Neural progenitor cell (in vitro differentiated cells): ENCODE results near the gene CDK18. TPM values are rescaled to one million over a fixed set of nuclear protein-coding genes. Genes with fewer than 3 reads are reported as not detected.
A peak's percentile ranks its signal among the peaks of the same experiment; 100 is the strongest.

ENCODE experiments used
- DNase-seq: peaks from one replicate; pipeline ENCODE4 v3.0.0-alpha.2; 2016; ENCODE audit warnings: low spot score
- H2AFZ ChIP-seq: fragments of 200-600 bp; sonication (generic); replicated peaks from 2 replicates; pipeline ENCODE4 v1.6.1; 2016; ENCODE audit warnings: antibody characterized with exemption
- H3F3A ChIP-seq: fragments of 200-600 bp; sonication (generic); 2 replicates; pipeline ENCODE4 v1.6.1; 2016; ENCODE audit warnings: antibody characterized with exemption, low read depth
- H3K27ac ChIP-seq: fragments of 200-600 bp; sonication (generic); 2 replicates; pipeline ENCODE4 v1.5.1; 2016; ENCODE audit warnings: mild to moderate bottlenecking
- H3K27me3 ChIP-seq: fragments of 200-600 bp; sonication (generic); 2 replicates; pipeline ENCODE4 v1.6.1; 2016; ENCODE audit warnings: mild to moderate bottlenecking, moderate library complexity
- H3K36me3 ChIP-seq: fragments of 200-600 bp; sonication (generic); 2 replicates; pipeline ENCODE4 v1.5.1; 2016
- H3K4me1 ChIP-seq: fragments of 200-600 bp; sonication (generic); 2 replicates; pipeline ENCODE4 v1.6.1; 2016; ENCODE audit warnings: mixed run types
- H3K4me2 ChIP-seq: fragments of 200-600 bp; sonication (generic); 2 replicates; pipeline ENCODE4 v1.6.1; 2016
- H3K4me3 ChIP-seq: fragments of 200-600 bp; sonication (generic); 2 replicates; pipeline ENCODE4 v1.5.1; 2016
- H3K79me2 ChIP-seq: fragments of 200-600 bp; sonication (generic); 2 replicates; pipeline ENCODE4 v1.6.1; 2016; ENCODE audit warnings: low read depth
- H3K9ac ChIP-seq: fragments of 200-600 bp; sonication (generic); 2 replicates; pipeline ENCODE4 v1.6.1; 2016
- H3K9me3 ChIP-seq: fragments of 200-600 bp; sonication (generic); 2 replicates; pipeline ENCODE4 v1.5.1; 2016; ENCODE audit warnings: low read depth
- H4K20me1 ChIP-seq: fragments of 200-600 bp; sonication (generic); 2 replicates; pipeline ENCODE4 v1.6.1; 2016; ENCODE audit warnings: low read depth
- H3K27ac Mint-ChIP-seq: 3 replicates; pipeline ENCODE4 v1.8.0; 2021; ENCODE audit warnings: mixed read lengths
- H3K27me3 Mint-ChIP-seq: 2 replicates; pipeline ENCODE4 v1.8.0; 2022; ENCODE audit warnings: low read depth, mild to moderate bottlenecking, inconsistent platforms, moderate library complexity, mixed read lengths; ENCODE audit not compliant: insufficient read depth
- H3K36me3 Mint-ChIP-seq: 3 replicates; pipeline ENCODE4 v1.8.0; 2021; ENCODE audit warnings: mixed read lengths
- H3K4me1 Mint-ChIP-seq: 3 replicates; pipeline ENCODE4 v1.8.0; 2021; ENCODE audit warnings: mixed read lengths
- H3K4me3 Mint-ChIP-seq: 3 replicates; pipeline ENCODE4 v1.8.0; 2021; ENCODE audit warnings: mild to moderate bottlenecking, moderate library complexity, mixed read lengths
- H3K9me3 Mint-ChIP-seq: 3 replicates; pipeline ENCODE4 v1.8.0; 2020; ENCODE audit warnings: mixed read lengths
- CTCF ChIP-seq: fragments of 200-600 bp; sonication (generic); IDR thresholded peaks from 2 replicates; pipeline ENCODE4 v1.5.1; 2017; ENCODE audit warnings: antibody characterized with exemption, mild to moderate bottlenecking
- EZH2 ChIP-seq: fragments of 200-600 bp; sonication (generic); IDR thresholded peaks from 2 replicates; pipeline ENCODE4 v1.6.1; 2017; ENCODE audit warnings: antibody characterized with exemption, mild to moderate bottlenecking, moderate library complexity
- EZH2phosphoT487 ChIP-seq: fragments of 200-600 bp; sonication (generic); IDR thresholded peaks from 2 replicates; pipeline ENCODE4 v1.6.1; 2017; ENCODE audit warnings: antibody characterized with exemption
- total RNA-seq: library from RNA; depleted of rRNA; stranded (reverse); fragments of >200 nt; gene quantifications from 2 replicates; pipeline ENCODE4 v1.2.3, GENCODE V29; 2015; ENCODE audit warnings: low replicate concordance

The CDK18 gene
- total RNA-seq, 1 donor from 2014 or later: 14.1 TPM

GRCh38 chr1:205547936-205548827, 43.7 kb downstream of the CDK18 start:
- no peak for DNase-seq
- no peak overlapping the region for H3K27ac Mint-ChIP-seq

GRCh38 chr1:205554026-205554811, 49.8 kb downstream of the CDK18 start:
- Histone ChIP-seq H3K4me2 (no peak overlapping the region), H3K4me1 (no peaks in the 10 kb centered on the region), H3K9ac (no peak overlapping the region), H3K27ac (no peak overlapping the region), H2AFZ (no peak overlapping the region), H4K20me1 (no peaks in the 10 kb centered on the region), H3K27me3 (peaks cover 20% of the 10 kb centered on the region), H3F3A (peaks cover 6% of the 10 kb centered on the region), H3K4me3 (no peak overlapping the region), H3K79me2 (no peaks in the 10 kb centered on the region), H3K9me3 (peaks cover 9% of the 10 kb centered on the region), H3K36me3 (no peaks in the 10 kb centered on the region)
- no peak for TF ChIP-seq CTCF
- TF ChIP-seq EZH2phosphoT487: no peak
- TF ChIP-seq EZH2: no peak
- H3K4me1 Mint-ChIP-seq: no peaks in the 10 kb centered on the region
- H3K27me3 Mint-ChIP-seq: peaks cover 5% of the 10 kb centered on the region
- H3K9me3 Mint-ChIP-seq: peaks cover 10% of the 10 kb centered on the region
- DNase-seq: no peak
- no peaks in the 10 kb centered on the region for H3K36me3 Mint-ChIP-seq
- H3K4me3 Mint-ChIP-seq: no peak overlapping the region
- no peak overlapping the region for H3K27ac Mint-ChIP-seq

More at GRCh38 chr1:205547936-205548827, 43.7 kb downstream of the CDK18 start:
- no peaks in the 10 kb centered on the region for H4K20me1 ChIP-seq
- H3K36me3 ChIP-seq: no peaks in the 10 kb centered on the region
- H3K27ac ChIP-seq: no peak overlapping the region
- Mint-ChIP-seq H3K4me1 (peaks cover 20% of the 10 kb centered on the region), H3K36me3 (no peaks in the 10 kb centered on the region), H3K9me3 (no peaks in the 10 kb centered on the region), H3K27me3 (peaks cover 8% of the 10 kb centered on the region), H3K4me3 (no peak overlapping the region)
- no peaks in the 10 kb centered on the region for H3K79me2 ChIP-seq
- H3K9ac ChIP-seq: no peak overlapping the region
- H3K4me3 ChIP-seq: no peak overlapping the region
- peak overlapping the region; percentile 17 for H2AFZ ChIP-seq
- H3F3A ChIP-seq: peaks cover 20% of the 10 kb centered on the region
- no peaks in the 10 kb centered on the region for H3K9me3 ChIP-seq
- H3K27me3 ChIP-seq: no peaks in the 10 kb centered on the region
- TF ChIP-seq EZH2 (no peak), CTCF (no peak), EZH2phosphoT487 (no peak)
- H3K4me1 ChIP-seq: peaks cover 8% of the 10 kb centered on the region
- H3K4me2 ChIP-seq: no peak overlapping the region

GRCh38 chr1:205561501-205562203, 57.2 kb downstream of the CDK18 start:
- Histone ChIP-seq H3F3A (peaks cover 7% of the 10 kb centered on the region), H3K79me2 (no peaks in the 10 kb centered on the region), H3K4me1 (no peaks in the 10 kb centered on the region), H3K9ac (no peak overlapping the region), H3K36me3 (no peaks in the 10 kb centered on the region), H3K27ac (no peak overlapping the region), H2AFZ (no peak overlapping the region), H3K9me3 (peaks cover 5% of the 10 kb centered on the region), H3K4me2 (no peak overlapping the region), H3K27me3 (peaks cover 25% of the 10 kb centered on the region), H4K20me1 (no peaks in the 10 kb centered on the region), H3K4me3 (no peak overlapping the region)
- H3K9me3 Mint-ChIP-seq: peaks cover 28% of the 10 kb centered on the region
- H3K4me3 Mint-ChIP-seq: no peak overlapping the region
- no peak for DNase-seq
- H3K27ac Mint-ChIP-seq: no peak overlapping the region
- H3K27me3 Mint-ChIP-seq: peaks cover 21% of the 10 kb centered on the region
- H3K36me3 Mint-ChIP-seq: no peaks in the 10 kb centered on the region
- TF ChIP-seq EZH2 (no peak), EZH2phosphoT487 (no peak), CTCF (no peak)
- peaks cover 4% of the 10 kb centered on the region for H3K4me1 Mint-ChIP-seq
